Transverse colon (tissue), 3 donors: Measurements from ENCODE around the gene SLC24A3.

Source experiments
- CTCF ChIP-seq, 5 experiments: fragments of 200-600 bp in 3 of 5; fragments of 450-650 bp in 2 of 5; sonication (generic) in 3 of 5; IDR thresholded peaks; 1 replicate in 2 of 5; 2 replicates in 3 of 5; pipeline ENCODE4 v1.5.1; 2016 to 2017; ENCODE audit warnings: antibody characterized with exemption in 5 of 5, inconsistent platforms in 3 of 5, mild to moderate bottlenecking in 2 of 5, moderate library complexity in 1 of 5
- POLR2A ChIP-seq: fragments of 450-650 bp; IDR thresholded peaks from one replicate; pipeline ENCODE4 v1.6.1; 2016; ENCODE audit warnings: antibody characterized with exemption, mild to moderate bottlenecking, moderate library complexity

DNA sequence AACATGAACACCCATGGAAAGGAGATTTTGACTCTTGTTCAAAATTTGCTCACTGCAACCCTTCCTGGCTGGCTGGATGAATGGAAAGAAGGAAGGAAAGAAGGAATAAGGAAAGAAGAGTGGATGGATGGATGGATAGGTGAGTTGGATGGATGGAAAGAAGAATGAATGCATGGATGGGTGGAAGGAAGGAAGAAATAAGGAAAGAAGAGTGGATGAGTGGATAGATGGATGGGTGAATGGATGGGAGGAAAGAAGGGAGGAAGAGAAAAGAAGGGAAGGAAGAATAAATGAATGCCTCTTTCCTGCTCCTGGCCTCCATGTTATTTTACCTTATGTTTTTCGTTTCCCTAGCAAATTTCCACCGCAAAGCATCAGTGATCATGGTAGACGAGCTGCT is 471.4 kb downstream of the SLC24A3 start:
- no peak for TF ChIP-seq CTCF (IDR thresholded peaks at IDR 0.05)
- TF ChIP-seq POLR2A, result no peak
